Left kidney (tissue), 2 donors: ENCODE results near the gene TYW1B. TPM values are rescaled to one million over a fixed set of nuclear protein-coding genes. Genes with fewer than 3 reads are reported as not detected.
"Not testable (repeated sequence)": the region's sequence is repeated elsewhere in the genome, so short reads cannot be mapped to it uniquely, and the experiment has no call there.

Experiments
- DNase-seq: peaks from one replicate; pipeline ENCODE4 v3.0.0-alpha.2; 2013
- polyA plus RNA-seq: library from polyadenylated mRNA; unstranded; fragments of 120-200 nt; gene quantifications from one replicate; pipeline ENCODE4 v1.2.1, GENCODE V29; 2013; ENCODE audit not compliant: insufficient read length

The TYW1B gene
- polyA plus RNA-seq, 1 donor = 8.6 TPM

DNA sequence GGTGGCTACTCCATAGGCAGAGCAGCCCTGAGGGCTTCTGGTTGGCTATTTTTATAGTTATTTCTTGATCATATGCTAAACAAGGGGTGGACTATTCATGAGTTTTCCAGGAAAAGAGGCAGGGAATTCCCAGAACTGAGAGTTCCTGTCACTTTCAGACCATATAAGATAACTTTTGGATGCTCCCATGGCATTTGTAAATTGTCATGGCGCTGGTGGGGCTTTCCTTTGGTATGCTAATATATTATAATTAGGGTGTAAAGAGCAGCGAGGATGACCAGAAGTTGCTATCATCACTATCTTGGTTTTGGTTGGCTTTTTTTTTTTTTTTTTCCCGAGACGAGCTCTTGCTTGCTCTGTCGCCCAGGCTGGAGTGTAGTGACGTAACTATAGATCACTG is 272.8 kb downstream of the TYW1B start:
- not testable (repeated sequence) for DNase-seq

DNA sequence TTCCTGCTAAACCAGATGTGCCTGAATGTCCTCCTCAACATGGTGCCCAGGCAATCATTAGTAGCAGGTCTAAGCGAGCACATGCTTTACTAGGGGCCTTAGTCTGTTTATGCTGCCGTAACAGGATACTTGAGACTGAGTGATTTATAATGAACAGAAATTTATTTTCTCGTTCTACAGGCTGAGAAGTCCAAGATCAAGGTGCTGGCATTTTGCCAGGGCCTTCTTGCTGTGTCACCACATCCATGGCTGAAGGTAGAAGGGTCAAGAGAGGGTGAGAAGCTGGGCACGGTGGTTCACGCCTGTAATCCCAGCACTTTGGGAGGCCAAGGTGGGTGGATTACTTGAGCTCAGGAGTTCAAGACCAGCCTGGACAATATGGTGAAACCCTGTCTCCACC is 273.6 kb downstream of the TYW1B start:
- DNase-seq = not testable (repeated sequence)

DNA sequence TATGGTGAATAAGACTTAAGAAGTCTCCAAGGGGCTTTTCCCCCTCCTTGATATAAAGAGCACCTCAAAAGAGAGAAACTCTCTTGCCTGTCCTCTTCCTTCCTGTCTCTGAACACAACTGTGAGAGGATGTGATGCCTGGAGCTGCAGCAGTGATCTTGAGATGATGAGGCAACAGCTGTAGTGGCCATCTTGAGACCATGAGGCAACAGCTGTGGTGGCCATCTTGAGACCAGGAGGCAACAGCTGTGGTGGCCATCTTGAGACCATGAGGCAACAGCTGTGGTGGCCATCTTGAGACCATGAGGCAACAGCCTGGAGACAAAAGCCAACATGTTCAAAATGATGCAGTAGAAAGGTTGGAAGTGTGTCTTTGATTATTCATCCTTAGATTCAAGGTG is 277.5 kb downstream of the TYW1B start:
- not testable (repeated sequence) for DNase-seq

DNA sequence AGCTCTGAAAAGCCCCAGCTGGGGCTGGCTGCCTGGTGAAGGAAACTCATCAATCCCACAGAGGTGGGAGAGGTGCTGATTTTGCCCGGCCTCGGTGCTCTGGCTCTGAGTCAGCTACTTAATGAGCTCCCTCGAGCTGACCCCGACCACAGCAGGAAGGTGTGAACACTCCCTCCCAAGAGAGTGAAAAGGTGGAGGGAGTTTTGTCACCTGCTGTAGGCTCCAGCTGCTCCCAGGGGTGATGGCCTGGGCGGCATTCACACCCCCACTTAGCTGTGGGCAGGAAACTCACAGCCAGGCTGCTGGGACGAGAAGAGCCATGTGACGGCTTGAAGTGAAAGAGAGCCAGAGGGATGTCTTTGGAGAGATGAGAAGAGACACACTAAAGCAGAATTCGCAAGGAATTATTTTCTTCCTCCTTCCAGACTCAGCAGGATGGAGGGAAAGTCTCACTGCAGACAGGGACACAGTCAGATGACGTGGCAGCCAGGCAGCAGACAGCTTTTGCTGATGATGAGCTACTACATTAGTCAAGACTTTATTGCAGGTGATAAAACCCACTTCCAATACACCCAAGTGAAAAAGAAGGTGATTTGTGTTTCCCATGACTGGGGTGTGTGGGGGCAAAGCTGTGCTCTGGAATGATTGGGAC is 281.3 kb downstream of the TYW1B start:
- DNase-seq = not testable (repeated sequence)

DNA sequence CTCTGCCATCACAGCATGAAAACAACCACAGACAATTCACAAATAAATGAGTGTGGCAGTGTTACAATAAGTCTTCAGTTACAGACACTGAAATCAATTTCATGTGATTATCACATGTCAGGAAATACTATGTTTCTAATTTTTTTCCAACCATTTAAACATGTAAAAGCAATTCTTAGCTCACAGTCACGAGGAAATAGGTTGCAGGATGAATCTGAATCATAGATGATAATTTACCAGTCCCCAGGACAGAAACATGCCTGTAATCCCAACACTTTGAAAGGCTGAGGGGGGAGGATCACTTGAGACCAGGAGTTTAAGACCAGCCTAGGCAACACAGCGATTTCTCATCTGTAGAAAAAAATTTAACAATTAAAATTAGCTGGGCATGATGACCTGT is 283.5 kb downstream of the TYW1B start:
- not testable (repeated sequence) for DNase-seq

DNA sequence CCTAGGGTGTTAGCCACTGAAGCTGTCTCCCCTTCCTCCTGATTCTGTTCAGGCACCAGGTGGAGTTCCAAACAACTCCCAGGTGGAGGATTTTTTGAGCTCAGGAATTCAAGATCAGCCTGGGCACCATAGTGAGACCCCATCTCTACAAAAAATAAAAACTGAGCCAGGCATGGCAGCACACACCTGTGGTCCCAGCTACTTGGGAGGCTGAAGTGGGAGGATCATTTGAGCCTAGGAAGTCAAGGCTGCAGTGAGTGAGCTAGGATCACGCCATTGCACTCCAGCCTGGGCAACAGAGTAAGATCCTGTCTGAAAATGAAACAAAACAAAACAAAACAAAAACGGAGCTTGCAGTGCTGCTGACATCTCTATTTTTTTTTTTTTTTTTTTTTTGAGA is 287.1 kb downstream of the TYW1B start:
- DNase-seq = no peak

DNA sequence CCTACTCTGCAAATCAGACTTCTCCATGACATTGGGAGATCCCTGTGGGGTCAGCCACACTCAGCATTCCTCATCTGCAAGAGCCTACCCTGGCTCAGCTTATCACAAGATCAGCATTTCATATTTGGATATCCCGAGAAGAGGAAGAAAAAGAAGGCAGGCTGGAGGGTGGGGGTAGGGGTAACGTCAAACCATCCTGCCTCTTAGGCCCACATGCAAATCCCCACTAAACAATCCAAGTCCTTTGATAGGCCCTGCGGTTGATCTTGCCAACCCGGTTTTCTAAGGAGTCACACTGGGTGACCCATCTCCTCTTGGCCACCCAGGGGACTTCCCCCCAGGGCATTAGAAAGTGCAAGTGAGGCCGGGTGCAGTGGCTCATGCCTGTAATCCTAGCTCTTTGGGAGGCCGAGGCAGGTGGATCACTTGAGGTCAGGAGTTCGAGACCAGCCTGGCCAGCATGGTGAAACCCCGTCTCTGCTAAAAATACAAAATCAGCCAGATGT is 287.8 kb downstream of the TYW1B start:
- DNase-seq = no peak

DNA sequence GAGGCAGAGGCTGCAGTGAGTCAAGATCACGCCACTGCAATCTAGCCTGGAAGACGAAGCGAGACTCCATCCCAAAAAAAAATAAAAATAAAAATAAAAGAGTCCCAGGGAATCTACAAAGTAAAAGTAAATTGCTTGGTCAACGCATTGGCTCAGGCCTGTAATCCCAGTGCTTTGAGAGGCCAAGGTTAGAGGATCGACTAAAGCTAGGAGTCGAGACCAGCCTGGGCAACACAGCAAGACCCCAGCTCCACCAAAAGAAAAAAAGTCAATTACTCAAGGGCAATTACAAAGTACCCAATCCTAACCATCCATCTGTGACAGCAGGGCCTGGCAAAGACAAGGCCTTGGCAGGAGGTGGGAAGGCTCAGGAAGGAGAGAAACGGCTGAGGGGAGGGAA is 288.3 kb downstream of the TYW1B start:
- DNase-seq = no peak

DNA sequence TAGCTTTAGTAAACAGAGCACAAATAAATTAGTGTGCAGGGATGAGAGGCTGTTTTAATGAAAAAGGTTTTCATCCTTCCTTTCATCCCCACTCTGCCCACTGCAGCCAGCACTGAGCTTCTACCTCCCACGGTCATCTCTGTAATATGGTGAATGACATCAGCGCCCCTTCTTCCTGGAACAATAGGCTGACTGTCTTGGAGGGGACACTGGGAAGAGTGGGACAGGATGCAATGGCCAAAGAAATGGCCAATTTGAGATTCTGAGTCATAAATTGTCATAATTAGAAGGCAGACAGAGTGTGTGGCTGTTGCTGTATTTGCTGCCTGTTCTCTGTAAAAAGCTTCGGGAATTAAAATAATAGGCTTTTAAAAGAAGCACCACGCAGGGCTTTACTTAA is 289.1 kb downstream of the TYW1B start:
- no peak for DNase-seq

DNA sequence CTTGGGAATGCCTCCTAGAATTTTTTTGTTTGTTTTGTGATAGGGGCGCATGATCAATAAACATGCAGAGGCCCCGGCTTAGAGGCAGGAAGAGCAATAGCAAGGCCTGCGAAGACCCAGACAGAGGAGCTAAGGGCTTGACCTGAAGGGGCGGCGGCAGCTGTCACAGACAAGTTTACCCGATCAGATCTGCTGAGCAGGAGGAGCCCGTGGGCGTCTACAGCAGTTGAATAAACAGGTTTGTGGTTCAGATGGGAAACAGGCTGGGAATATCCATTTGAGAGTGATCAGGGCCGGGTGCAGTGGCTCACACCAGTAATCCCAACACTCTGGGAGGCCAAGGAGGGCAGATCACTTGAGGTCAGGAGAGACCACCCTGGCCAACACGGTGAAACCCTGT is 289.9 kb downstream of the TYW1B start:
- DNase-seq = no peak

DNA sequence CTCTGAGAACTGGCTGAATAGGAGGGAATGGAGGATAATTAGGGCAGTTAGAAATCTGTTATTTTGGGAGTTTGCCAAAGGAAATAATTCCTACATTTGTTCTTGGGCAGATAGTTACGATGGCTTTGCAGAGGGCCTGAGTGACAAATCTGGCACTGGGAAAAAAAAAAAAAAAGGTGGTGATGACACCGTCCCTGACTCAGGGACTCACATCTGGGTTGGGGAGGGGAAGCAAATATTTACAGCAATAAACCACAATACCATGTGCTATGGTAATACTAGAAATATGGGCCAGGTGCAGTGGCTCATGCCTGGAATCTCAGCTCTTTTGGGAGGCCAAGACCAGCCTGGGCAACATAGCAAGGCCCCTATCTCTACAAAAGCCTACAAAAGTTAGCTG is 292.0 kb downstream of the TYW1B start:
- not testable (repeated sequence) for DNase-seq

DNA sequence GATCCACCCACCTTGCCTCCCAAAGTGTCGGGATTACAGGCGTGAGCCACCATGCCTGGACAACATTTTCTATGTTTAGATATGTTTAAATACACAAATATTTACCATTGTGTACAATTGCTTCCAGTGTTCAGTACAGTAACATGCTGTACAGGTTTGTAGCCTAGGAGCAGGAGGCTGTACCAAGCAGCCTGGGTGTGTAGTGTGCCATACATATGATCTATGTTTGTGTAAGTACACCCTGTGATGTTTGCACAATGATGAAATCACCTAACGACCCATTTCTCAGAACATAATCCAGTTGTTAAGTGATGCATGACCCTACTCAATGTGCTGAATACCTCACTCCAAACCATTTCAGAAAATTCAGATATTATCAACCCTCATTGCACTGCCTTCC is 297.0 kb downstream of the TYW1B start:
- DNase-seq = not testable (repeated sequence)

Other genes with a start within 250 kb of the TYW1B start
- gene POM121, start 96.9 kb upstream of the TYW1B start, polyA plus RNA-seq = 45.2 TPM
- gene TRIM74, start 141.3 kb upstream of the TYW1B start, polyA plus RNA-seq = 2.0 TPM
- gene SPDYE8, start 201.6 kb upstream of the TYW1B start, polyA plus RNA-seq = 1.1 TPM
- gene SPDYE11, start 229.7 kb upstream of the TYW1B start, polyA plus RNA-seq = 1.6 TPM